ENCODE results near the gene ARHGEF10L.

DNA sequence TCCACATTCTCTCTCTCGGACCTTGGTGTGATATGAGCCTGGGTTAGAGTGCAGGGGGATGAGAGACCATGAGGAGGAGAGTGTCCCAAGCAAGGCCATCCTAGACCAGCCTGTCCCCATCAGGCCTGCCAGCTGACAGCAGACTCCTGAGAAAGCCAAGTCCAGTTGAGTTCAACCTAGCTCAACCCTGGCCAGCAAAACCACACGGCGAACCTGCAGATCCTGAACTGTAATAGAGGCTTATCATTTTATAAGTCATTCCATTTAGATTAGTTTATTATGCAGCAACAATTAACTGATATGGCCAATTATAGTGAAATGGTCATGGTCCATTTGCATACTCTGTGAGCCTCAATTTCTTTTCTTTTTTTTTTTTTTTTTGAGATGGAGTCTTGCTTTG, 36.4 kb upstream of the ARHGEF10L start:
- TF ChIP-seq, protein P1, sequence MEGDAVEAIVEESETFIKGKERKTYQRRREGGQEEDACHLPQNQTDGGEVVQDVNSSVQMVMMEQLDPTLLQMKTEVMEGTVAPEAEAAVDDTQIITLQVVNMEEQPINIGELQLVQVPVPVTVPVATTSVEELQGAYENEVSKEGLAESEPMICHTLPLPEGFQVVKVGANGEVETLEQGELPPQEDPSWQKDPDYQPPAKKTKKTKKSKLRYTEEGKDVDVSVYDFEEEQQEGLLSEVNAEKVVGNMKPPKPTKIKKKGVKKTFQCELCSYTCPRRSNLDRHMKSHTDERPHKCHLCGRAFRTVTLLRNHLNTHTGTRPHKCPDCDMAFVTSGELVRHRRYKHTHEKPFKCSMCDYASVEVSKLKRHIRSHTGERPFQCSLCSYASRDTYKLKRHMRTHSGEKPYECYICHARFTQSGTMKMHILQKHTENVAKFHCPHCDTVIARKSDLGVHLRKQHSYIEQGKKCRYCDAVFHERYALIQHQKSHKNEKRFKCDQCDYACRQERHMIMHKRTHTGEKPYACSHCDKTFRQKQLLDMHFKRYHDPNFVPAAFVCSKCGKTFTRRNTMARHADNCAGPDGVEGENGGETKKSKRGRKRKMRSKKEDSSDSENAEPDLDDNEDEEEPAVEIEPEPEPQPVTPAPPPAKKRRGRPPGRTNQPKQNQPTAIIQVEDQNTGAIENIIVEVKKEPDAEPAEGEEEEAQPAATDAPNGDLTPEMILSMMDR (IDR thresholded peaks at IDR 0.05): no peak
- no peak for TF ChIP-seq POLR2A (IDR thresholded peaks at IDR 0.05)
